Progenitor cell of endocrine pancreas (in vitro differentiated cells): Measurements from ENCODE around the gene EEF1AKMT2. TPM values are rescaled to one million over a fixed set of nuclear protein-coding genes. Genes with fewer than 3 reads are reported as not detected.
"Not testable (repeated sequence)": the region's sequence is repeated elsewhere in the genome, so short reads cannot be mapped to it uniquely, and the experiment has no call there.

ENCODE experiments used
- DNase-seq: peaks from one replicate; pipeline ENCODE4 v3.0.0; 2021; ENCODE audit warnings: low spot score; ENCODE audit not compliant: unreplicated experiment
- H3K27ac Mint-ChIP-seq: 2 replicates; pipeline ENCODE4 v1.8.0; 2021; ENCODE audit warnings: mild to moderate bottlenecking, moderate library complexity, mixed read lengths
- H3K27me3 Mint-ChIP-seq: 2 replicates; pipeline ENCODE4 v1.8.0; 2021; ENCODE audit warnings: mixed read lengths
- H3K36me3 Mint-ChIP-seq: 2 replicates; pipeline ENCODE4 v1.8.0; 2022; ENCODE audit warnings: mixed read lengths; ENCODE audit not compliant: insufficient read depth
- H3K4me1 Mint-ChIP-seq: 2 replicates; pipeline ENCODE4 v1.8.0; 2021; ENCODE audit warnings: low read depth, mixed read lengths
- H3K4me3 Mint-ChIP-seq: 2 replicates; pipeline ENCODE4 v1.8.0; 2021; ENCODE audit warnings: low read depth, mild to moderate bottlenecking, moderate library complexity, mixed read lengths
- H3K9me3 Mint-ChIP-seq: 2 replicates; pipeline ENCODE4 v1.8.0; 2021; ENCODE audit warnings: low read depth, mixed read lengths
- CTCF ChIP-seq: fragments of 200-600 bp; sonication (generic); IDR thresholded peaks from one replicate; pipeline ENCODE4 v1.5.0; 2021; ENCODE audit warnings: antibody characterized with exemption, mild to moderate bottlenecking; ENCODE audit not compliant: unreplicated experiment
- total RNA-seq: library from RNA; stranded (reverse); gene quantifications from 2 replicates; pipeline ENCODE4 v1.2.1, GENCODE V29; 2021

The EEF1AKMT2 gene
- total RNA-seq, 1 donor from 2014 or later = 17.1 TPM

DNA sequence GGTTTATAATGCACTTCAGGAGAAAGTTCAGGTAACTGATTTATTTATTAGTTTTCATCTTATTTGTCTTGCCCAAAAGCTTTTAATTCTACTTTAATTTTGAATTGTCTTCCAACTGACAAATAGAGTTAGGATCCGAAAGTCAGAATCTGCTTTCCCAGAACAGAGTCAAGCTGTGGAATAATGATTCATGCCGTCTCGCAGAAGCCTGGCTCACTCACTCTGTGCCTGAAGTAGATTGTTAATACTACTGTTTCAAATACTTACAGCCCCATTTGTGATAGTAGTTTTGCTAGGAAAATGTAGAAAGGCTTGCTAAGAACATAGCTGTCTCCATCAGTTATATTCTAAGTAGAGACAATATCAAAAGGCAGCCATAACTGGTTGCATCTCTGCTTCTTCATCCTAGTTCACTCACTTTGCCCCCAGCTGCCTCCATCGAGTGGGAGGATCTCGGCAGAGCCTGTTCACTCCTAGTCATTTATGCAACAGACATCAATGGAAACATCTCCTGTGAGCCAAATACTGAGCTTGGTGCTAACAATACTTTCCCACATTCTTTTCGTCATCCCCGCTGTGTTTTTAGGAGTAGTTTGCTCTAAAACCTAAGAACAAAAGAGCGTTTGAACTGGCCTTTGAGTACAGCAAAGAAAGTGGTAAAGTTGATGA lies 37.9 kb upstream of the EEF1AKMT2 start:
- DNase-seq = no peak
- no peak for TF ChIP-seq CTCF
- no peaks in the 10 kb centered on the region for H3K9me3 Mint-ChIP-seq

DNA sequence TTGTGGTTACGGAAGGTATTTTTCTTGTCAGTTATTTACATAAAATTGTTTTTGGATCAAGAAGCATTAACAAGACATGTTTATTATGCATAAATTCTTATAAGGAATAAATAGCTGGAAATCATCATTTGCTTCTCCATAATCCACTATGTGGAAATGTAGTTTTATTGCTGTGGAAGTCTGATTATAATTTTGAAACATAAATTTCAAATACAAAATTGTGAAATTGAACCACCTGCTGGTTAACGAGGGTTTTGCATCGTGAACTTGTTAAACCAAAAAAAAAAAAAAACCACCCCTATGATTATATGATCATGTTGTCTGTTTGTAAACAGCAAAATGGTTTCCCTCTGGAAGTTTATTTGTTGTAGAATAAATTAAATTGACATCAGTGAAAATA lies 35.8 kb upstream of the EEF1AKMT2 start:
- Mint-ChIP-seq H3K4me1 (peaks cover 2% of the 10 kb centered on the region), H3K36me3 (peaks cover 24% of the 10 kb centered on the region), H3K4me3 (no peak overlapping the region), H3K27me3 (no peaks in the 10 kb centered on the region), H3K9me3 (no peaks in the 10 kb centered on the region), H3K27ac (no peak overlapping the region)
- peak; percentile 66 for TF ChIP-seq CTCF
- no peak for DNase-seq

More for the DNA sequence above, 37.9 kb upstream of the EEF1AKMT2 start:
- H3K27me3 Mint-ChIP-seq = no peaks in the 10 kb centered on the region
- H3K4me3 Mint-ChIP-seq = no peak overlapping the region
- H3K27ac Mint-ChIP-seq = no peak overlapping the region
- H3K4me1 Mint-ChIP-seq = no peaks in the 10 kb centered on the region
- peaks cover 23% of the 10 kb centered on the region for H3K36me3 Mint-ChIP-seq

- H3K9me3 Mint-ChIP-seq = no peaks in the 10 kb centered on the region
- H3K4me1 Mint-ChIP-seq = peaks cover 2% of the 10 kb centered on the region
- H3K27ac Mint-ChIP-seq = no peak overlapping the region
- no peaks in the 10 kb centered on the region for H3K27me3 Mint-ChIP-seq
- DNase-seq = no peak
- no peak overlapping the region for H3K4me3 Mint-ChIP-seq
- TF ChIP-seq CTCF = no peak
- H3K36me3 Mint-ChIP-seq = peaks cover 32% of the 10 kb centered on the region
These were observed 34.6 kb upstream of the EEF1AKMT2 start for GRCh38 chr10:124826262-124826661.

DNA sequence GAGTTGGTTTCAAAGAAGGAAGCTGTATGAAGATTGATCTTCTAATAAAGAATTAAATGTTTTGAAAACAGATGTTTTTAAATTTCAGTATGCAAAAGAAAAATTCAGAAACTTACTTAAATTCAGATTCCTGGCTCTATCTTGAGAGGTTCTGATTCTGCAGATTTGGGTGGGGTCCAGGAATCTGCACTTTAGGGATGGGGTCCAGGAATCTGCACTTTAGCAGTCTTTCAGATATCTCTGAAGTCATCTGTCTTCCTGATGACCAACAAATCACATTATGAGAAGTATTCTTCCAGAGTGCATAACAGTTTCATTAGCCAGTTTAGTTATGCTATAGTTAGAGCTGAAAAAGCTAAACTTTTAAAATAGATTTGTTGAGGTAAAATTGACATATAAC lies 34.0 kb upstream of the EEF1AKMT2 start:
- Mint-ChIP-seq H3K27me3 (no peaks in the 10 kb centered on the region), H3K27ac (no peak overlapping the region), H3K9me3 (no peaks in the 10 kb centered on the region), H3K4me3 (no peak overlapping the region), H3K4me1 (peaks cover 2% of the 10 kb centered on the region), H3K36me3 (peaks cover 30% of the 10 kb centered on the region)
- no peak for DNase-seq
- TF ChIP-seq CTCF = no peak

- H3K36me3 Mint-ChIP-seq = peaks cover 28% of the 10 kb centered on the region
- not testable (repeated sequence) for H3K27ac Mint-ChIP-seq, H3K4me3 Mint-ChIP-seq, H3K4me1 Mint-ChIP-seq, H3K9me3 Mint-ChIP-seq, DNase-seq, H3K27me3 Mint-ChIP-seq
These were observed 33.2 kb upstream of the EEF1AKMT2 start for GRCh38 chr10:124824932-124825331.

DNA sequence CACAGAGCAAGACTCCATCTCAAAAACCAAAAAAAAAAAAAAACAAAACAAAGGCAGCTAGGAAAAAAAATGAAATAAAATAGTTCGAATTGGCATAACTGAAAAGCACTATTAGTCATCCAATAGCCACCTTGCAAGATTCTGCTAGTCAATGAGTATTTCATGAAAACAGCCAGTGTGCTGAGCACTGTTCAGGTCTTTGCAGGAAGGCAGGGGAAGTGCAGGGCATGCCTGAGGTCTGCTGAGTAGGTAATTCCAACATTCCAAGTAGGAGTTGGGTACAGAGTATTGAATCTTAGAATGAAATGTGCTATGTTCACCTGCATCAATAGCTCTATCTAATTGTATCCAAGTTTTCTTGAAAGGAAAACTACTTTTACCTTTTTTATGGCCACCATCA lies 32.8 kb upstream of the EEF1AKMT2 start:
- TF ChIP-seq CTCF = no peak
- H3K27ac Mint-ChIP-seq = no peak overlapping the region
- H3K9me3 Mint-ChIP-seq = no peaks in the 10 kb centered on the region
- H3K4me3 Mint-ChIP-seq = no peak overlapping the region
- H3K36me3 Mint-ChIP-seq = peaks cover 26% of the 10 kb centered on the region
- H3K4me1 Mint-ChIP-seq = peaks cover 2% of the 10 kb centered on the region
- DNase-seq = no peak
- H3K27me3 Mint-ChIP-seq = no peaks in the 10 kb centered on the region
